Lower lobe of right lung (tissue), 2 donors: Measurements from ENCODE around the gene TMEM59. TPM values are rescaled to one million over a fixed set of nuclear protein-coding genes. Genes with fewer than 3 reads are reported as not detected.

Experiments
- ATAC-seq, 2 donors: fragments of 200-7000 bp; cut with Tn5 transposase; one replicate each; pipeline ENCODE4 v1.9.1; 2020 to 2022; ENCODE audit warnings: mild to moderate bottlenecking in 2 of 2, moderate library complexity in 2 of 2
- DNase-seq: peaks from one replicate; pipeline ENCODE4 v3.0.0-alpha.2; 2020
- H3K27ac ChIP-seq: fragments of 200-600 bp; one replicate; pipeline ENCODE4 v1.8.0; 2022
- H3K27me3 ChIP-seq: fragments of 200-600 bp; one replicate; pipeline ENCODE4 v1.8.0; 2022; ENCODE audit warnings: low read depth
- H3K36me3 ChIP-seq: fragments of 200-600 bp; one replicate; pipeline ENCODE4 v1.8.0; 2022; ENCODE audit warnings: mild to moderate bottlenecking
- H3K4me1 ChIP-seq: fragments of 200-600 bp; one replicate; pipeline ENCODE4 v1.8.0; 2022
- H3K4me3 ChIP-seq: fragments of 200-600 bp; one replicate; pipeline ENCODE4 v1.8.0; 2022; ENCODE audit warnings: mild to moderate bottlenecking
- H3K9me3 ChIP-seq: fragments of 200-600 bp; one replicate; pipeline ENCODE4 v1.8.0; 2022
- intact Hi-C: fragments of 100-400 bp; cut with DNase I; formaldehyde crosslinking; loops from one replicate; pipeline ENCODE4 v1.11.0; 2022
- total RNA-seq: library from RNA; stranded (reverse); fragmentation: NEBNext Ultra II Directional; extraction: Animal tissue kit (Norgen Biotek cat#: 25700); gene quantifications from one replicate; pipeline ENCODE4 v1.2.1, GENCODE V29; 2021
- TF ChIP-seq, protein P1 (sequence below): fragments of 200-600 bp; IDR thresholded peaks from one replicate; pipeline ENCODE4 v1.8.0; 2022; ENCODE audit warnings: antibody characterized with exemption, mild to moderate bottlenecking
- donor health status: DM: no; HTN: yes; CAD: no; lungs with severe emphysema.

The TMEM59 gene
- total RNA-seq, 1 donor from 2014 or later: 475 TPM

DNA sequence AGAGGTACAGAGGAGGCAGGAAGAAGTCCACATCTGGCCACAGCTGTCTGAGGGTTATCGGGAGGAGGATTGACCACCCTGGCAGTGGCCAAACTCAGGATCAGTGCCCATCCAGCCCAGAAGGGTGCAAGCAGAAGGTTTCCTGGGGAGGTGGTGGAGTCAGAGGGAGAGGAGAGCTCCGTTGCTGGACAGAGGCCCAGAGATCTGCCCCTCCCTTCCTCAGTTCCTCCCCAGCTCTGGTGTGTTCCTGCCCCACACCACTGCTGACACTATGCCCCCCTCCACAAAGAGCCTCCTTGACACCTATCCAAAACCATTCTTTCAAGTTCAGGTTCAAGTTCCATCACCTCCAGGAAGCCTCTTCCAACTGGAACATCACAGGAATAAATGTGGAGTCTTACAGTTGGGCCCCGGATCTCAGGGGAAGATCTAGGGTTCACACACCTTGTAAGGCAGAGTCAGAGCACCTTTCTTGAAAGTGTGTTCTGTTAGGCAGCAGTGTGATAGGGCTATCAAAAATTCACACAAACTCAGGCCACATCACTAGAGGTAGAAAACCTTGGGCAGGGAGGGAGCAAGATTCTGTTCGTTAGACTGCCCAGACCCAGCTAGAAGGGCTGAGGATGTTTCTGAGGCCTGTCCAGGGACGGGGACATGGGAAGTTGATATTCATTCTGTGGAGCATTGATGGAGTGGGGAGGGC is 42.4 kb downstream of the TMEM59 start:
- TF ChIP-seq, protein P1, sequence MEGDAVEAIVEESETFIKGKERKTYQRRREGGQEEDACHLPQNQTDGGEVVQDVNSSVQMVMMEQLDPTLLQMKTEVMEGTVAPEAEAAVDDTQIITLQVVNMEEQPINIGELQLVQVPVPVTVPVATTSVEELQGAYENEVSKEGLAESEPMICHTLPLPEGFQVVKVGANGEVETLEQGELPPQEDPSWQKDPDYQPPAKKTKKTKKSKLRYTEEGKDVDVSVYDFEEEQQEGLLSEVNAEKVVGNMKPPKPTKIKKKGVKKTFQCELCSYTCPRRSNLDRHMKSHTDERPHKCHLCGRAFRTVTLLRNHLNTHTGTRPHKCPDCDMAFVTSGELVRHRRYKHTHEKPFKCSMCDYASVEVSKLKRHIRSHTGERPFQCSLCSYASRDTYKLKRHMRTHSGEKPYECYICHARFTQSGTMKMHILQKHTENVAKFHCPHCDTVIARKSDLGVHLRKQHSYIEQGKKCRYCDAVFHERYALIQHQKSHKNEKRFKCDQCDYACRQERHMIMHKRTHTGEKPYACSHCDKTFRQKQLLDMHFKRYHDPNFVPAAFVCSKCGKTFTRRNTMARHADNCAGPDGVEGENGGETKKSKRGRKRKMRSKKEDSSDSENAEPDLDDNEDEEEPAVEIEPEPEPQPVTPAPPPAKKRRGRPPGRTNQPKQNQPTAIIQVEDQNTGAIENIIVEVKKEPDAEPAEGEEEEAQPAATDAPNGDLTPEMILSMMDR: no peak

DNA sequence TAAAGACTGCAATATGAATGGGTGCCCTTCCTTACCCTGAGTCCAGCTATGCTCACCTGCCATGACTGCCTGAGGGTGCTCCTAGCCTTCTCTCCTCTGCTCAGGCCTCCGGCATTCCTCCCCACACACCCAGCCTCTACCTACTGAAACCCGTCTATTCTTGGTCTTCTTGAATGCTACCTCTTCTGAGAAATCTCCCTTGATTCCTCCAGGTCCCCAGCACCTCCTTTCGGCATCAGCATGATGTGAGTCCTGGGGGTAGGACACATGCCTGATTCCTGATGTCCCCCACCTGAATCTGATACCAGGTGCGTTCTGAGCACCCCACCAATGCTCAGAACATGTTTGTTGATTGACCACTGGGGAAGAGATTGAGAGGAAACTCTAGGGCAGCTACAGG is 43.6 kb downstream of the TMEM59 start:
- DNase-seq (no peak), ATAC-seq (no peak)
- no peaks in the 10 kb centered on the region for H3K9me3 ChIP-seq
- intact Hi-C loops: no loop called here
- H3K27ac ChIP-seq: no peak overlapping the region
- H3K4me1 ChIP-seq: no peaks in the 10 kb centered on the region
- TF ChIP-seq, protein P1: no peak
- H3K4me3 ChIP-seq: no peak overlapping the region
- H3K36me3 ChIP-seq: no peaks in the 10 kb centered on the region
- H3K27me3 ChIP-seq: no peaks in the 10 kb centered on the region

More for the DNA sequence above, 42.4 kb downstream of the TMEM59 start:
- H3K27ac ChIP-seq: no peak overlapping the region
- no peaks in the 10 kb centered on the region for H3K27me3 ChIP-seq
- no peaks in the 10 kb centered on the region for H3K36me3 ChIP-seq
- intact Hi-C loops: no loop called here
- no peak for ATAC-seq
- H3K4me3 ChIP-seq: no peak overlapping the region
- no peaks in the 10 kb centered on the region for H3K9me3 ChIP-seq
- no peaks in the 10 kb centered on the region for H3K4me1 ChIP-seq
- no peak for DNase-seq

DNA sequence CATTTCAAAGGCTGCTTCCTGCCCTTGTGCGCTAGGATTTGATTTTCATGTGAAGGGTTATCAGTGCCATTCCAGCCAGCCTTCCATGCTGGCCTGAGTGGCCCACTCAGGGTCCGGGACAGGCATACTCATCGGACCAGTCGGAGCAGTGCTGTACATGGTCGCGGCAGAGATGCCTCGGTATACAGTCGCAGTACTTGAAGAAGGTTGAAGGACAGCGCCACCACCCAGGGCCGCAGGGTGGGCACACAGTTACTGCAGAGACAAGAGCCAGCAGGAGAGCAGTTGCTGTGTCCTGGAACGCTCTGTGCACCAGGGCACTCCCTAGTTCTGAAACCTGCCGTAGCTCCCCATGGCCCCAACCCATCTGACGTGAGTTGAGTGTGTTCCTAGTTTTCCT is 44.1 kb downstream of the TMEM59 start:
- Histone ChIP-seq H3K27ac (no peak overlapping the region), H3K4me1 (no peaks in the 10 kb centered on the region), H3K4me3 (no peak overlapping the region), H3K36me3 (no peaks in the 10 kb centered on the region), H3K9me3 (no peaks in the 10 kb centered on the region), H3K27me3 (no peaks in the 10 kb centered on the region)
- ATAC-seq (no peak), DNase-seq (no peak)
- TF ChIP-seq, protein P1: no peak
- intact Hi-C loops: no loop called here

DNA sequence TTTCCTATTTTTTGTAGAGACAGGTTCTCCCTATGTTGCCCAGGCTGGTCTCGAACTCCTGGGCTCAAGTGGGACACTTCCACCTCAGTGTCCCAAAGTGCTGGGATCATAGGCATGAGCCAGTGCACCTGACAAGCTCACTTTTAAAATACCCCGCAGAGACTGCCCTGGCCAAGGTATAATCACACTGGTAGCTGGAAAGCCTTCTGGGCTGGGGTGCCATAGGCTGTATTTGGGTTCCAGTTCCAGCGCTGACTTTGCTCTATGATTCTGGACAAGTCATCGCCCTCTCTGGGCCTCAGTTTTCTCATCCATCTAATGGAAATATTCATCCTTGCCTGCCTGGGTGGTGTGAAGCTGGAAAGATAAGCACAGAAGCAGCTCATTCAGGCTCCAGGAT is 45.4 kb downstream of the TMEM59 start:
- TF ChIP-seq, protein P1: no peak
- Histone ChIP-seq H3K27ac (no peak overlapping the region), H3K4me3 (no peak overlapping the region), H3K27me3 (no peaks in the 10 kb centered on the region), H3K36me3 (no peaks in the 10 kb centered on the region), H3K4me1 (no peaks in the 10 kb centered on the region), H3K9me3 (no peaks in the 10 kb centered on the region)
- intact Hi-C loops: no loop called here
- DNase-seq (no peak), ATAC-seq (no peak)

DNA sequence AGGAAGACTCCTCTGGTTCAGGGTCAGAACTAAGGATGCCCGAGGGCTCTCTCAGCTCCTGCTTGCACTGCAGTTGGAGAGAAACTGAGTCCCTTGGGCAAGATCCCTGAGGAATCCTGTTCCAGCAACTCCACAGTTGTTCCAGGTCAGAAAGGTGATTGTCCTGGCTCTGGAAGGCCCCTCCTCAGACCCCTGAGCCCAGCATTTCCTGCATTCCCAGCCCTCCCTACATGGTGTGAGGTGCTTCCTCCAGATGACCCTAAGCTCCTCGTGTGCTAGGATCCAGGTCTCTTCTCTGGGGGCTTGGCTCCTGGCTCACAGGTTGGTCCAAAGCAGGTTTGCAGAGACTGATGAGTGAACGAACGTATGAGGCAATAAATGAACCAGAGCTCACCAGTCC is 46.5 kb downstream of the TMEM59 start:
- TF ChIP-seq, protein P1: no peak
- DNase-seq: no peak
- Histone ChIP-seq H3K27ac (no peak overlapping the region), H3K4me1 (no peaks in the 10 kb centered on the region), H3K9me3 (no peaks in the 10 kb centered on the region), H3K4me3 (no peak overlapping the region), H3K27me3 (no peaks in the 10 kb centered on the region), H3K36me3 (no peaks in the 10 kb centered on the region)
- ATAC-seq: no peak
- intact Hi-C loops: no loop called here
